CD4-positive, alpha-beta T cell (primary cell): ENCODE measurements around the gene LAMTOR4. TPM values are rescaled to one million over a fixed set of nuclear protein-coding genes. Genes with fewer than 3 reads are reported as not detected.

Experiments
- ATAC-seq: fragments of 200-7000 bp; cut with Tn5 transposase; one replicate; pipeline ENCODE4 v1.10.0; 2022; ENCODE audit warnings: mild to moderate bottlenecking; ENCODE audit not compliant: poor library complexity
- CTCF ChIA-PET: fragments of 350-600 bp; sonication (Branson Sonifier 250); formaldehyde crosslinking; loops from one replicate; lab custom pipeline; 2021; ENCODE audit warnings: antibody characterized with exemption, inconsistent platforms; lab: Charles Lee
- POLR2A ChIA-PET: fragments of 350-600 bp; sonication (Branson Sonifier 250); formaldehyde crosslinking; loops from one replicate; lab custom pipeline; 2021; ENCODE audit warnings: antibody characterized with exemption, inconsistent platforms; lab: Charles Lee
- DNase-seq, 14 experiments: peaks; one replicate each; pipeline ENCODE4 v3.0.0-alpha.2; 2013 to 2020; ENCODE audit warnings: mixed read lengths in 2 of 14
- H3K27ac ChIP-seq, 2 donors: one replicate each; pipeline versions ENCODE4 v1.5.1 to v1.7.0; 2013; ENCODE audit warnings: low read length in 2 of 2, low read depth in 1 of 2, mild to moderate bottlenecking in 1 of 2
- H3K27me3 ChIP-seq, 2 experiments: 1 replicate in 1 of 2; 2 replicates in 1 of 2; pipeline versions ENCODE4 v1.6.1 to v1.7.0; 2013; ENCODE audit warnings: low read length in 2 of 2, control low read depth in 1 of 2, mild to moderate bottlenecking in 1 of 2, moderate library complexity in 1 of 2; ENCODE audit not compliant: insufficient read depth in 2 of 2, control insufficient read depth in 1 of 2
- H3K36me3 ChIP-seq: one replicate; pipeline ENCODE4 v1.6.1; 2013; ENCODE audit warnings: low read length, control low read depth; ENCODE audit not compliant: insufficient read depth
- H3K4me1 ChIP-seq: one replicate; pipeline ENCODE4 v1.6.1; 2013; ENCODE audit warnings: low read length, control low read depth; ENCODE audit not compliant: insufficient read depth
- H3K4me3 ChIP-seq: one replicate; pipeline ENCODE4 v1.5.1; 2013; ENCODE audit warnings: mild to moderate bottlenecking, low read length, moderate library complexity
- H3K9me3 ChIP-seq, 2 experiments: 1 replicate in 1 of 2; 2 replicates in 1 of 2; pipeline versions ENCODE4 v1.6.1 to v1.7.0; 2013; ENCODE audit warnings: low read length in 2 of 2, mild to moderate bottlenecking in 2 of 2, control low read depth in 1 of 2, moderate library complexity in 1 of 2; ENCODE audit not compliant: control insufficient read depth in 1 of 2, insufficient read depth in 1 of 2
- H3K27ac Mint-ChIP-seq: one replicate; pipeline ENCODE4 v1.8.0; 2020; ENCODE audit warnings: mixed read lengths
- H3K27me3 Mint-ChIP-seq: one replicate; pipeline ENCODE4 v1.8.0; 2021; ENCODE audit warnings: mixed read lengths
- H3K36me3 Mint-ChIP-seq: one replicate; pipeline ENCODE4 v1.8.0; 2021; ENCODE audit warnings: low read depth, mixed read lengths
- H3K4me1 Mint-ChIP-seq: one replicate; pipeline ENCODE4 v1.8.0; 2021; ENCODE audit warnings: low read depth, mixed read lengths
- H3K4me3 Mint-ChIP-seq: one replicate; pipeline ENCODE4 v1.8.0; 2020; ENCODE audit warnings: mild to moderate bottlenecking, mixed read lengths
- H3K9me3 Mint-ChIP-seq: one replicate; pipeline ENCODE4 v1.8.0; 2020; ENCODE audit warnings: mixed read lengths
- intact Hi-C, 2 experiments: fragments of 100-400 bp; cut with DNase I in 1 of 2; cut with micrococcal nuclease in 1 of 2; formaldehyde crosslinking; loops; one replicate each; pipeline versions ENCODE4 v1.15.1 to v1.9.0; 2023 to 2025; cut with DNase I, micrococcal nuclease
- total RNA-seq, 174 experiments: library from RNA in 2 of 174; stranded (reverse) in 2 of 174; gene quantifications; one replicate each; pipeline ENCODE4 v1.2.3 and lab custom pipeline; 2021 to 2026
- TF ChIP-seq, protein P1 (sequence below): fragments of 200-600 bp; IDR thresholded peaks from one replicate; pipeline ENCODE4 v1.8.0; 2022; ENCODE audit warnings: antibody characterized with exemption, mild to moderate bottlenecking

The LAMTOR4 gene
- total RNA-seq, 2 experiments from 2014 or later: 107 to 125 TPM

DNA sequence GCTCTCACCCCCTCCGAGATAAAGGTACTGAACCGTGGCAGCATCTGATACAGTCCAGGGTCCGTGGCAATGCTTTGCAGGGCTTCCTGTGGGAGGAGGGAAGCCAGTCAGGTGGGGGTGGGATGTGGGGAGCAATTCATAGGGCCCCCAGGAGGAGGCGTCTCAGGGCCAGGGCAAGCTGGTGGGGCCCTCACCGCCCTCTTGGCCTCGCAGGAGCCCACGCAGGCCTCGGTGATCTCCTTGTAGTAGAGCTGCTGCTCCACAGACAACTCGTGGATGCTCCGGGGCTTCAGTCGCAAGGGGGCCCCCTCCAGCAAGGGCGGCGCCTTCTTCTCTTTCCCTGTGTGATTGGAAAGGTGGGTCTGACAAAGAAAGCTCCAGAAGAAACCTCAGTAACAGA lies 36.8 kb upstream of the LAMTOR4 start:
- H3K9me3 ChIP-seq: no peaks in the 10 kb centered on the region
- no peak for ATAC-seq
- POLR2A ChIA-PET: no interaction called here
- Mint-ChIP-seq H3K36me3 (peaks cover 72% of the 10 kb centered on the region), H3K9me3 (no peaks in the 10 kb centered on the region), H3K27me3 (no peaks in the 10 kb centered on the region), H3K4me3 (no peak overlapping the region), H3K27ac (no peak overlapping the region), H3K4me1 (no peaks in the 10 kb centered on the region)
- peaks cover 63% of the 10 kb centered on the region for H3K36me3 ChIP-seq
- no peak for DNase-seq
- H3K4me3 ChIP-seq: no peak overlapping the region
- H3K4me1 ChIP-seq: no peaks in the 10 kb centered on the region
- no peaks in the 10 kb centered on the region for H3K27me3 ChIP-seq
- intact Hi-C loops: no loop called here
- CTCF ChIA-PET: interaction anchor here (0.9 kb wide), 1 partner anchor 8 kb away, joined by 3 read pairs; no protein-coding TSS in a partner anchor
- H3K27ac ChIP-seq: no peak overlapping the region
- TF ChIP-seq, protein P1, sequence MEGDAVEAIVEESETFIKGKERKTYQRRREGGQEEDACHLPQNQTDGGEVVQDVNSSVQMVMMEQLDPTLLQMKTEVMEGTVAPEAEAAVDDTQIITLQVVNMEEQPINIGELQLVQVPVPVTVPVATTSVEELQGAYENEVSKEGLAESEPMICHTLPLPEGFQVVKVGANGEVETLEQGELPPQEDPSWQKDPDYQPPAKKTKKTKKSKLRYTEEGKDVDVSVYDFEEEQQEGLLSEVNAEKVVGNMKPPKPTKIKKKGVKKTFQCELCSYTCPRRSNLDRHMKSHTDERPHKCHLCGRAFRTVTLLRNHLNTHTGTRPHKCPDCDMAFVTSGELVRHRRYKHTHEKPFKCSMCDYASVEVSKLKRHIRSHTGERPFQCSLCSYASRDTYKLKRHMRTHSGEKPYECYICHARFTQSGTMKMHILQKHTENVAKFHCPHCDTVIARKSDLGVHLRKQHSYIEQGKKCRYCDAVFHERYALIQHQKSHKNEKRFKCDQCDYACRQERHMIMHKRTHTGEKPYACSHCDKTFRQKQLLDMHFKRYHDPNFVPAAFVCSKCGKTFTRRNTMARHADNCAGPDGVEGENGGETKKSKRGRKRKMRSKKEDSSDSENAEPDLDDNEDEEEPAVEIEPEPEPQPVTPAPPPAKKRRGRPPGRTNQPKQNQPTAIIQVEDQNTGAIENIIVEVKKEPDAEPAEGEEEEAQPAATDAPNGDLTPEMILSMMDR: no peak

DNA sequence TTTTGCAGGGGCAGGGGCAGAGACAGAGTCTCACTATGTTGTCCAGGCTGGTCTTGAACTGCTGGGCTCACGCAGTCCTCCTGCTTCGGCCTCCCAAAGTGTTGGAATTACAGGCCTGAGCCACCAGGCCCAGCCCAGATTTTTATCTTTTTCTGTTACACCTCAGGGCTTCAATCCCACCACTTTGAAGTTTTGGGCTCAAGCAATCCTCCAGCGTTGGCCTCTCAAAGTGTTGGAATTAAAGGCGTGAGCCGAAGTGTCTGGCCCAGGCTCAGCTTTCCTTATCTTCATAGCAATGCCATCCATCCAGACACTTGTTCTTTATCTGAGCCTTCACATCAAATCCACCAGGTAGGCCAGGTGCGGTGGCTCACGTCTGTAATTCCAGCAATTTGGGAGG lies 33.7 kb upstream of the LAMTOR4 start:
- Histone ChIP-seq H3K27ac (no peak overlapping the region), H3K9me3 (no peaks in the 10 kb centered on the region), H3K27me3 (no peaks in the 10 kb centered on the region), H3K4me1 (peaks cover 20% of the 10 kb centered on the region), H3K36me3 (peaks cover 38% of the 10 kb centered on the region), H3K4me3 (no peak overlapping the region)
- intact Hi-C loops: no loop called here
- ChIA-PET POLR2A (no interaction called here), CTCF (no interaction called here)
- TF ChIP-seq, protein P1: no peak
- ATAC-seq (no peak), DNase-seq (no peak)
- H3K27ac Mint-ChIP-seq: no peak overlapping the region
- peaks cover 57% of the 10 kb centered on the region for H3K36me3 Mint-ChIP-seq
- H3K4me3 Mint-ChIP-seq: no peak overlapping the region
- no peaks in the 10 kb centered on the region for H3K27me3 Mint-ChIP-seq
- H3K4me1 Mint-ChIP-seq: peaks cover 15% of the 10 kb centered on the region
- no peaks in the 10 kb centered on the region for H3K9me3 Mint-ChIP-seq

DNA sequence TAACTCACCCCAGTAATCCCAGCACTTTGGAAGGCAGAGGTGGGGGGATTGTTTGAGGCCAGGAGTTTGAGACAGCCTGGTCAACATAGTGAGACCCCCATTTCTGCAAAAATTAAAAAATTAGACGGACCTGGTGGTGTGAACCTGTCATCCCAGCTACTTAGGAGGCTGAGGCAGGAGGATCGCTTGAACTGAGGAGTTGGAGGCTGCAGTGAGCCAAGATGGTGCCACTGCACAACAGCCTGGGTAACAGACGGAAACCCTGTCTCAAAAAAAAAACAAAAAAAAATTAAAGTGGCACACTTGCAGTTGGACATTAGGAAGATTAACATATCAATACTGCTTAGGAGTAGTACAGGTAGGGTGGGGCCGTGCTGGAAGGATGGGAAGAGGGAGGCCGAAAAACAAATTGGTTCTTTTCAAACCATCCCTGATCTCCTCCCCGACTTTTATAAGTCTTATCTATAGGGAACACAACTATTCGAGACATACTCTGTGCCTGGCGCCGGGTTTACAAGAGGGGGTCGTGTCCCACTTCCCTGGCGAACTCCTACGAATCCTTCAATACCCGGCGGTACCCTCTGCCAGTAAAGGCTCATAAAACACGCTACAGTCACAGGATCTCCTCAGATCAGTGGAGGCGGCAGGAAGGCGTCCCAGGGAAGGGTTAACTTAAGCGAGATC lies 30.2 kb upstream of the LAMTOR4 start:
- peaks cover 31% of the 10 kb centered on the region for H3K4me1 ChIP-seq
- peaks cover 20% of the 10 kb centered on the region for H3K36me3 ChIP-seq
- POLR2A ChIA-PET: interaction anchor here (2.8 kb wide), 1 partner anchor 18 kb away, joined by 50 read pairs; the partner anchor contains the start of genes AP4M1 and MCM7
- CTCF ChIA-PET: no interaction called here
- H3K4me3 Mint-ChIP-seq: peak overlapping the region; percentile 98
- no peaks in the 10 kb centered on the region for H3K27me3 ChIP-seq
- peak overlapping the region; percentile 93 for H3K4me3 ChIP-seq
- ATAC-seq (no peak), DNase-seq (no peak)
- no peaks in the 10 kb centered on the region for H3K9me3 Mint-ChIP-seq
- peak overlapping the region; percentile 79 to 98 for H3K27ac ChIP-seq
- no peaks in the 10 kb centered on the region for H3K27me3 Mint-ChIP-seq
- H3K9me3 ChIP-seq: no peaks in the 10 kb centered on the region
- TF ChIP-seq, protein P1: no peak
- peaks cover 38% of the 10 kb centered on the region for H3K36me3 Mint-ChIP-seq
- peaks cover 23% of the 10 kb centered on the region for H3K4me1 Mint-ChIP-seq
- peak overlapping the region; percentile 97 for H3K27ac Mint-ChIP-seq
- intact Hi-C loops: loop anchor here (1.0 to 2.0 kb wide), 3 partner anchors 9 to 38 kb away; partner anchors contain the start of genes AP4M1 (in 2 of the 2), MCM7 (in 2 of the 2) and ZNF3 (in 1 of the 2)
